ENCODE data around the gene ITPR1. TPM values are rescaled to one million over a fixed set of nuclear protein-coding genes. Genes with fewer than 3 reads are reported as not detected.
A peak's percentile ranks its signal among the peaks of the same experiment; 100 is the strongest.

Gene ITPR1
- total RNA-seq, 2 donors from 2014 or later = 7.0 to 18.2 TPM

- TF ChIP-seq CTCF (IDR thresholded peaks at IDR 0.05) = no peak
- DNase-seq = no peak
- intact Hi-C loops (cut with DNase I) = no loop called here
- Histone ChIP-seq H3K27me3 (no peaks in the 10 kb centered on the region), H3K4me1 (peaks cover 18% of the 10 kb centered on the region), H3K36me3 (no peaks in the 10 kb centered on the region), H3K9me3 (no peaks in the 10 kb centered on the region), H3K4me3 (no peak overlapping the region), H3K27ac (peak overlapping the region; percentile 84), H3K9ac (ENCODE audit: low read depth in 2 of 2, low read length in 2 of 2) (peak overlapping the region in 1 of 2 donors; percentile 1)
These were observed 280.4 kb downstream of the ITPR1 start for GRCh38 chr3:4773583-4773982.

- intact Hi-C loops (cut with DNase I) = no loop called here
- Histone ChIP-seq H3K4me3 (no peak overlapping the region), H3K9me3 (no peaks in the 10 kb centered on the region), H3K27me3 (no peaks in the 10 kb centered on the region), H3K4me1 (peaks cover 18% of the 10 kb centered on the region), H3K27ac (peak overlapping the region; percentile 7), H3K36me3 (no peaks in the 10 kb centered on the region), H3K9ac (ENCODE audit: low read depth in 2 of 2, low read length in 2 of 2) (no peak overlapping the region)
- TF ChIP-seq CTCF (IDR thresholded peaks at IDR 0.05) = no peak
- peak; percentile 77 for DNase-seq
These were observed 281.4 kb downstream of the ITPR1 start for GRCh38 chr3:4774531-4774930.

- no peaks in the 10 kb centered on the region for H3K27me3 ChIP-seq
- H3K27ac ChIP-seq = peak overlapping the region; percentile 59
- intact Hi-C loops (cut with DNase I) = no loop called here
- no peaks in the 10 kb centered on the region for H3K9me3 ChIP-seq
- H3K4me3 ChIP-seq = no peak overlapping the region
- TF ChIP-seq CTCF (IDR thresholded peaks at IDR 0.05) = no peak
- no peak for DNase-seq
- peak overlapping the region in 1 of 2 donors; percentile 7 for H3K9ac ChIP-seq (ENCODE audit: low read depth in 2 of 2, low read length in 2 of 2)
- H3K4me1 ChIP-seq = peaks cover 18% of the 10 kb centered on the region
- no peaks in the 10 kb centered on the region for H3K36me3 ChIP-seq
These were observed 283.3 kb downstream of the ITPR1 start for GRCh38 chr3:4776399-4776979.

- Histone ChIP-seq H3K9me3 (no peaks in the 10 kb centered on the region), H3K27me3 (no peaks in the 10 kb centered on the region), H3K4me1 (peaks cover 14% of the 10 kb centered on the region), H3K27ac (peak overlapping the region; percentile 59), H3K36me3 (no peaks in the 10 kb centered on the region), H3K4me3 (no peak overlapping the region), H3K9ac (ENCODE audit: low read depth in 2 of 2, low read length in 2 of 2) (peak overlapping the region in 1 of 2 donors; percentile 7)
- peak; percentile 63 for DNase-seq
- intact Hi-C loops (cut with DNase I) = no loop called here
- TF ChIP-seq CTCF (IDR thresholded peaks at IDR 0.05) = no peak
These were observed 283.9 kb downstream of the ITPR1 start for GRCh38 chr3:4776980-4777581.

DNA sequence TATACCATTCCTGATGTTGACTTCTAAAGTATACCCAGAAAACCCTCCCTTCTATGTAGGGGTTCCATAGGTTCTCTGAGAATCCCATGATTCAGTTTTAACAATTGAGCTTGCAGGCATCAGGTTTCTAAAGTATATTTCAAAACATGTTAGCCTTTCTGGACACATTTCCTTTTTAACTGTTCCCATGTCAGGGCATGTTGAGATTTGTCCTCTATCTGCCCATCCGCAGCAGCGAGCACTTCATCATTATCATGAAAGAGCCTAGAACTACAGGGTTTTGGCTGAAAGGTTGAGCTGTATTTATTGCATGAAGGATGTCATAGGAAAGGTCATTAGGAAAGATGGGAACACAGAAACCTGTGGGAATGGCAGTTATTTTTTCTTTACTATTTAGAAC is 285.0 kb downstream of the ITPR1 start:
- intact Hi-C loops (cut with DNase I) = no loop called here
- DNase-seq = no peak
- Histone ChIP-seq H3K27ac (no peak overlapping the region), H3K4me3 (no peak overlapping the region), H3K9me3 (no peaks in the 10 kb centered on the region), H3K36me3 (no peaks in the 10 kb centered on the region), H3K9ac (ENCODE audit: low read depth in 2 of 2, low read length in 2 of 2) (no peak overlapping the region), H3K27me3 (no peaks in the 10 kb centered on the region), H3K4me1 (peaks cover 7% of the 10 kb centered on the region)
- TF ChIP-seq CTCF (IDR thresholded peaks at IDR 0.05) = no peak
